HG03439 (cell line): ENCODE measurements around the gene MEOX1.

Source experiments
- ATAC-seq: cut with Tn5 transposase; IDR thresholded peaks from one replicate; pipeline ENCODE4 v1.9.1; 2021; ENCODE audit warnings: mild to moderate bottlenecking, moderate library complexity; ENCODE audit not compliant: unreplicated experiment

Gene MEOX1

DNA sequence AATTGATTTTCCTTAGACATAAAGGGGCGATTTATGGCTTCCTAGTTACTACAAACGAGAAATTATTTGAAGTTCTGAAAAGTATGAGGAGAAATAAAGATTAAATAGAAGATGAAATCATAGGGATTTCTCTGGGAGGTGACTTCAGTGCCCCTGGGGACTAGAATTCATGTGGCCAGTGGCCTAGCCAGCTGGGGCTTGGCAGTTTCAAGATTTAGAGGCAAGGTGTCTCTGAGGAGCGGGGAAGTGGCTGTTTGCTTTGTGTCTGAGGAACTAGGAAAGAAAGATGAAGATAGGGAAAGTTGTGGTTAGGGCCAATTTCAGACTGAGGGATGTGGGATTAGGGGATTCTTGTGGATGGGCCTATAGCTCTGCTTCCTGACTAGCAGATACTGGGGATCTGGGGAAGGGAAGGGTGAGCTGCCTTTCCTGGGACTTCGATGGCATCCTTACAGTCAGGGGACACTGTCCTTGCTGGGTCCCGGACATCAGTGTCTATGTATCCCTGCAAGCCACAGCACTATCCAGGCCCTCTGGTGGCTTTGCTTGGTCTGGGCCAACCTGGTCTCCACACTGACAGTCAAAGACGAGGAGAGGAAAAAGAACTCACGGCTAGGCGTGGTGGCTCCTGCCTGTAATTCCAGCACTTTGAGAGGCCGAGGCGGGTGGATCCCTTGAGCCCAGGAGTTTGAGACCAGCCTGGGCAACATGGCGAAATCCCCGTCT, 22.4 kb upstream of the MEOX1 start:
- no peak for ATAC-seq

DNA sequence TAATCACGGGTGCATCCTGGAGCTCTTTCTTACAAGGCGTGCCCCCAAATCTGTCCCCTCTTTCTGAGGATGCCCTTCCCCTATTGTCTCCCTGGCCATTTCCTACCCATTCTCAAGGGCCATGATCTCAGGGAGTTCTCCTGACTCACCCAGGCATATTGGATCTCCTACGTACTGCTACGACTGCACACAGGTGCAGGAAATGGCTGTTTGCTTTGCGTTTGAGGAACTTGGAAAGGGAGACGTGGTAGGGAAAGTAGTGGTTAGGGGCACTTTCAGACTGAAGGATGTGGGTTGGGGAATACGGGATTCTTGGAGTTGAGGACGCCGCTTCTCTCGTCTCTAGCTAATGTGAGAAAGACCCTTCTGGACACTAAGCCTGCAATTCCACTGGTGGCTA, 18.7 kb upstream of the MEOX1 start:
- no peak for ATAC-seq

DNA sequence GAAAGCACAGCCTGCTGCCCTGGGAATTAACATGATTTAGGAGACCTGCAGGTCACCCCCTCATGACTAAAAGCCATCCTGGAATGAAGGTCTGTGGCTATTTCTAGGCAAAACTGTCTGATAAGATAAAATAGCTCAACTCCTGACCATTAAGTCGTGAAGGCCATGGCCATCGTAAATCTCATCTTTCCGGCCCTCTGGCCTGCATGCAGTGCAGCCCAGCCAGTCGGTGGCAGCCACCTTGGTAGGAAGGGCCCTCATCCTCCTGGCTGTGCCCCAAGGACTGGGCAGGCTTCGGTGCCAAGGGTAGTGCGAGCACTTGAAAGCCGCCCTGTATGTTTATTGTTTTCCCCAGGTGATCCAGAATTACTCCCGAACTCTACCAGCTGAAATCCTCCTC, 18.2 kb upstream of the MEOX1 start:
- ATAC-seq = no peak

DNA sequence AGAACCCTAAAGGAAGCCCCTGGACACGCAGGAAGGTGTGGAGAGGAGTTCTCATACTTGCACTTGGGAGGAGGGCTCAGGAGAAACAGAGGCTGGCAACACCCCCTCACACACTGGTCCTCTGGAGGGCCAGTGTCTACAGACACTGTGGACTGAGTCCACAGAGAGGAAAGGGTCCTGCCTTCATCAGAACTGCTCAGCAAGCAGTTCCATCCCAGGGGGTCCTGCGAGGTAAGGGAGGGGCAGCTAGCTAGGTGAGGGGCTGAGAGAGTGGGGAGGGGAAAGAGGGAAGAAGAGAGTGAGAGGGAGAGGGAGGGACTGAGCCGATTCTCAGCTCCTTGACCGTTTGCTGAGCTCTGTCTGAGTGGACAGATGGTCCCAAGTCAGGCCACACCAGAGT, 17.7 kb upstream of the MEOX1 start:
- ATAC-seq = no peak

DNA sequence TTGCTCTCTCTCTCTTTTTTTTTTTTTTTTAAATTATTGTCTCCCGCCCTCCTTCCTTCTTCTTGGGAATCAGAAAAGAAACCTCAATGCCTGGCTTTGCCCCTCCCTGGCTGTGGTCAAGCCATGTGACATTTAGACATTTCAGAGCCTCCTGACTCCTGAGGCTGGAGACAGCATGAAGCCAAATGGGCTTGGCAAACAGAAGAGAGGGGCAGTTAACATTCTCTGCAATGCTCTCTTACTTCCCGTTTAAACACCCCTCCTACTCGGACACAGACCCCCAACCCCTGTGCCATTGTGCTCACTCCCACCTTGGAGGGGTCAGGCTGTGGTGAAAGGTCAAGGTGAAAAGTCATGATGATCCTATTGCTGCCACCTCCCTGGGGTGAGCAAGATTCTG, 14.7 kb upstream of the MEOX1 start:
- ATAC-seq = no peak

DNA sequence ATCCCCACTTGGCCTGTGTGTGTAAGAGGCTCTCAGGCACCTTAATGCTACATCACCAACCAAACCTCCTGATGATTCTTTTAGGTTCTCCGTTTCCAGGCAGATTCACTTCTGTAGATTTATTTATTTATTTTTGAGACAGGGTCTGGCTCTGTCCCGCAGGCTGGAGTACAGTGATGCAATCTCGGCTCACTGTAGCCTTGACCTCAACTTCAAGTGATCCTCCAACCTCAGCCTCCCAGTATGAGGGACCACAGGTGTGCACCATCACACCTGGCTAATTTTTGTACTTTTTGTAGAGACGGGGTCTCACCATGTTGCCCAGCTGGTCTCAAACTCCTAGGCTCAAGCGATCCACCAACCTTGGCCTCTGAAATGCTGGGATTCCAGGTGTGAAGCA, 12.7 kb upstream of the MEOX1 start:
- no peak for ATAC-seq

DNA sequence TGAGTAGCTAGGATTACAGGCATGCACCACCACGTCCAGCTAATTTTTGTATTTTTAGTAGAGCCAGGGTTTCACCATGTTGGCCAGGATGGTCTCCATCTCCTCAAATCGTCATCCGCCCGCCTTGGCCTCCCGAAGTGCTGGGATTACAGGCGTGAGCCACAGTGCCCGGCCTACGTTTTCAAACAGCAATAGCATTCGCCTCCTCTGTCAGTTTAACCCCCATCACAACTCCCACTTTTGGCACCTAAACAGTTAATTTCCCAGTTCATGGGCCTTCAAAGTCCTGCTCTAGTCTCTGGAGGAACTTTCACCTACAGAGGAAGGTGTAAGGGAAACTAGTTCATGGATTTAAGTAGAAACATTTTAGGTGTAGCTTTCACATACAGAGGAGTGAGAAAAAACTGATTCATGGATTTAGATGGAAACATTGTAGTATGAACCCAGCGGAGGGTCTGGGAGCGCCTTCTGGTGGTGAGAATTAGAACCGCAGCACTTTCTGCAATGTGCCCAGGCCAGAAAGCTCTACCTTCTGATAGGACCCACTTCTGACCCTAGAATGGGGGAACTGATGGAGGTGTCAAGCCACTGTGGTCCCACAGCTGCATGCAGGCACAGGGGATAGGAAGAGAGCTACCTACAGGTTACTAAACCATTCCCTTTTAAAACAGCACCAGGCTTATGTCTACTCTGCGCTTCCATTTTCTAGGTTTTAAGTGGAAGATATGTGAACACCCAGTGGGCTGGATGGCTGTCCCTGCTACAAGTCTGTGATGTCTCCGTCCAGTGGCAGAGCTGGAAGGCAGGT, 12.0 kb upstream of the MEOX1 start:
- ATAC-seq = no peak

DNA sequence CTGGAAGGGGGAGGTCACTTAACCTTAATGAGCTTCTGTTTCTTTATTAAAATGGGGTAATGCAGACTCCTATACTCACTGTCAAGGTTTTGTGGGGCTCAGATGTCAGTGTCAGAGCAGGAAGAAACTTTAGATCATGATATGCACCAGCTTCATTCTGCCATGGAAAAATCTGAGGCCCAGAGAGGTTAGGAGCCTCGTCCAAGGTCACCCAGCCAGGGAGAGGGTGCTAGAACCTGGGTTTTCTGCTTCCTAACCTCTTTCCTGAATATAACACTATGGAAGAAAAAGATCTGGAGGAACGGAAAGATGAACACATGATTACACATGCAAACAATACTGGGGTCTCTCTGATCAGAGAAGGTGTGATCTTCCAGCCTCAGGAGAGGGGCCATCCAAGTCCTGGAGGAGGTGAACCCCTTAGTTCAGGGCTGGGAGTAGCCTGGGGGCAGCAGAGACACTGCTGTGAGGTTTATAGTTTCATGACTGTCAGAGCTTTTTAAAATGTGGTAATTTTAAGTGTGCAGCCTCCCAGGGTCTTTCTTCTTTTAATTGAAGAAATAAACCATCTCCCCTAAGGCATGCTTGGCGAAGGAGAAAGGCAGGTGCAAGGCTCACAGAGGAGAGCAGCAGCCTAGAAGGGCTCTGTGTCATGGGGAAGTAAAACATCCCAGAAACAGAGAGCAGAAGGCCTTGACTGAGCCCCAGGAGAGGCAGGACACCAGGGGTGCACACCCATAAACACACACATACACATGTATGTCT, 10.2 kb upstream of the MEOX1 start:
- ATAC-seq = no peak

DNA sequence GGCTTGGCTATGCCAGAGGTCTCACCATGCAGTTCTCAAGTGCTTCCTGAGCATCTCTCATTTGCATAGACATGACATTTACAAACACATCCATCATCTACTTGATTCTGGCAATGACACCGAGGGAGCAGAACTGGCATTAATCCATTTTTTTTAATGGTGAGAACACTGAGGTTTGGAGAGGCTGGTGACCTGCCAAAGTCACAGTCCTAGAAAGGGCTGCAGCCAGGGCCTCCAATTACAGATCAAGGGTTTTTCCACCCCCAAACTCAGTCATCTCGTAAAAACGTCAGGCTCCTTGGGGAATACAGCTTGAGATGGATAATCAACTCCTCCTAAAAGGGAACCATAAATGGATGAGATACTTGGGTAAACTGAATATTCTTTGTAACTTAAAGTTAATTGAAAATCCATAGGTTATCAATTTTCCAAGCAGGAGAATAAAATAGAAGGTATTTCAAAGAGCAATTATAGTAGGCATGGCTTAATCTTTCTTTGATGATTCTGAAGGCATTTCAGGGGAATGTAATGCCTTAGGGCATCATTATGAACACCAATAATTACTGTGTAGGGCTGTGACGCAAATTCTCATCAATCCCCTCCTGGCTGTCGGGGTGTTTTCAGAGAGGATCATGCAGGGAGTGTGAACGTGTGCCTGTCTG, 9.4 kb upstream of the MEOX1 start:
- ATAC-seq = no peak

DNA sequence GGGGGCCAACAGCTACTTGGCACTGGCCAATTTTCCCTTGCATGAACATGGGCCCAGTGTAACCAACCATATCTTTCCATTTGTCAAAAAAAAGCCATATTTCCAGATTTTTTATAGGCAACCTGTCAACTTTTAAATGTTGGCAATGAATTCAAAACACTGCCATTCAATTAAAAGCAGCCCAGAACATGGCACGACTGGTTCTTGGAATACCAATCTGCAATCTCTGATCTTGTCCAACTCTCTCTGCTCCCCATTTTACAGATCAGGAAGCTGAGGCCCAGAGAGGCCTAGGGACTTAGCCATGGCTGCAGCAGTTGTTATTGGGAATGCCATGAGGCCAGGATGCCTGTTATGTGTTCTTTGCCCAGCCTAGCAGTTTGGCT, 8.9 kb upstream of the MEOX1 start:
- ATAC-seq = no peak

DNA sequence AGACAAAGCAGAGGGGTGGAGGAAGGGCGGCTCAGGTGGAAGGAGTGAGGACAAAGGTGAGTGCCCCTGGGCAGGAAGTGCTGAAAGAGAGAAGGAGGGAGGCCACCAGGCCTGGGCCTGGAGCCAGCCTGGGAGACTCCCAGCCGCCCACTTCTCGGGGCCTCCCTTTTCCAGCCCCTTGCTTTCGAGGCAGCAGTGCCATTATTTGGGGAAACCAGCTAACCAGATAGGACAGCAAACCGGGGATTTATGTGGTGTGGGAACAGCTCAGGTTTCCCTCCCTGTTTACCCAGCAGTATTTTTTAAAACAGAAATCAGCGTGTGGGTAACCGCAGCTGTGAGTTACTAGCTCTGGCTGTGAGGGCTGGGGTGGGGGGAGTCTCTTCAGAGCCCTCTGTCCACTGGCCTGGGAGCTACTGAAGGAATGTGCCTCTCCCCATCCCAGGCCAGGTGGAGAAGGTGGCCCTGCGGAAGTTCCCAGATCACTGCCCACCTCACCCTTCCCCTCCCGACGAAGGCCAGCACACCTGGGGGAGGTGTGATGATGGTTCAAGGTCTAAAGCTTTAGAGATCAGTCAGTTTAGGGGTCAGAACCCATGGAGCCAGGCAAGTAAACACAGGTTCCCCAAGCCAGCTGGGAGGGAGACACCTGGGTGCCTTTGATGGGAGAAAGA, 8.4 kb upstream of the MEOX1 start:
- no peak for ATAC-seq

DNA sequence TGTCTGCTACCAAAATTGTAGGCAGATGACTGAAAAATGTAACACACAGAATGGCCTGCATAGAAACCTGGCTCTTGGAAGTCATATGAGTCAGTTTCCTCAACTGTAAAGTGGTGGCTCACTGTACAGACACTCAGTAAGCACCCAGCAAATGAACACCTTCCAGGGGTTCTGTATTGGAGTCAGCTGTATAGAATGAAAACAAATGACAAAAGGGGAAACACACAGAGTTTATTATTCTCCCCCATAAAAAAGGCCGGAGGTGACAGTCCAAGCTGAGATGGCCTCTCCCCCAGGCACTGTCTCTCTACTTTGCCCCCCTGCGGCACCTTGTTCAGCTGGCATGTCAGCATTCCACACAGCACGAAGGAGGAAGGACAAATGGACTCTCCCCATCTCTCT, 6.2 kb upstream of the MEOX1 start:
- ATAC-seq = no peak

DNA sequence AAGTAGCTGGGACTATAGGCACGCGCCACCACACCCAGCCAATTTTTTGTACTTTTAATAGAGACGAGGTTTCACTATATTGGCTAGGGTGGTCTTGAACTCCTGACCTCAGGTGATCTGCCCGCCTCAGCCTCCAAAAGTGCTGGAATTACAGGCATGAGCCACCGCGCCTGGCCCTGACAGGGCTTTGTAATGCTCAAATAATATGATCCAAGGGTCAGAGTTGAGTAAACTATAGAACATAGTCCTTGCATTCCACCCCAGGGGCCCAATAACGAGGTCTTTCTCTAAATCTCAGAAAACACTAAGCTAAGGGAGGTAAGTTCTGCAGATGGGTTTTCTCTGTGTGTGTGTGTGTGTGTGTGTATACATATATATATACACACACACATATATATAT, 5.8 kb upstream of the MEOX1 start:
- no peak for ATAC-seq

DNA sequence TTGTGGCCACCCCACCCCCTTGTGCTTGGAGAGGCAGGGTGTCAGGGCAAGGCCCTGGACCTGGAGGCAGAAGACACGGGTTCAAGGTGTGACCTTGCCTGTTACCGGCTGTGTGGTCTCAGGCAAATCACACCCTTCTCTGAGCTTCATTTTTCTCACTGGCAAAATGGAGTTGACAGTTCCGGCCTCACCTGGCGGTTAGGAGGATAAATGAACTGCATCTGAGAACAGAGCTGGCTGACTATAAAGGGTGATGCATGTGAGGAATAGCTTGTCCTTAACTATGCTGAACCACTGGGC, 4.2 kb upstream of the MEOX1 start:
- no peak for ATAC-seq

DNA sequence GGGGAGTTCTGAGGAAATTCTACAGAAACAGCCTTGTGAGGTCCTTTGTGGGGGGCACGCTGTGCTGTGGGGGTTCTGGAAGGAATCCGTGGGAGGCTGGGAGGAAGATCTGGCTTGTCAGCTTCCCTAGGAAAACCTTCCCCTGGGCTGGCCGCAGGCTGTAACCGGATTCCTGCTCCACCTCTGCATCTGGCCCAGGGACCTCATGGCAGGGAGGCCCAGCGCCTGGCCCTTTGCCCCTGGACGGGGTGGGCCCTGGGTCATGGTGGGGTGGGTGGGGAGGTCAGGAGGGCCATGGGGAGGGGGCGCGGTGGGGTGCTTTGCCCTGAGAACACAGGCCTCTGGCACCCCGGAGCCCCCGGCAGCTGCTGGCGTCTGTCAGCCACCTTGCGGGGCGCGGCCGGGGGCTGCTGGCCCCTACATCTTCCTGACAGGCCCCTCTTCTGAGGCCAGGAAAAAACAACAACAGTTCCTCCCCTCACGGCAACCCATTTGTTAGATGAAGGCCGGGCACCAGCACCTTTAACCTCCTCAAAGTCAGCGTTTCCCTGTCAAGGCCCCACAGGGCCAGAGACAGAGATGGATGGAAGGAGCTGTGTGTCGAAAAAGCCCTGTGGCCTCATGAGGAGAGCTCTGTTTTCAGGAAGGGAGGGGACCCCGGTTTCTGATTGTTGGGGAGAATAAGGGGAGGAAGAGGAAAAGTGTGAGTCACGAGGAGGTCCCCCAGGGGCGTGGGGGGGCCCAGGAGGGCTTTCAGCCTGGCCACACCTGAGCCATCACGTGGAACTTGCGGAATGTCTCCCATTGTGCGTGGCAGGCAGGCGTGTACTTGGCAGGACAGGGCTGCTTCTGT, 3.6 kb upstream of the MEOX1 start:
- ATAC-seq = no peak

DNA sequence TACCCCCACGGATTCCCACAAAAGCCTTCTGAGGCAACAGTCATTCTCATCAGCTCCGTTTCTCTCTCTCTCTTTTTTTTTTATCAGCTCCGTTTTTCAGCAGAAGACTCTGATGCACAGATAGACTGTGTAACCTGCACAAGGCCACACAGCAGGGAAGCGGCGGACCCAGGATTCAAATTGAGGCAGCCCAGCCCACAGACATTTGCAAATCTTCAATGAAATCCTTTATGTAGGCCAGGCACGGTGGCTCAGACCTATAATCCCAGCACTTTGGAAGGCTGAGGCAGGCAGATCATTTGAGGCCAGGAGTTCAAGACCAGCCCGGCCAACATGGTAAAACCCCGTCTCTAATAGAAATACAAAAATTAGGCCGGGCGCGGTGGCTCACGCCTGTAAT, 2.4 kb upstream of the MEOX1 start:
- ATAC-seq = no peak

DNA sequence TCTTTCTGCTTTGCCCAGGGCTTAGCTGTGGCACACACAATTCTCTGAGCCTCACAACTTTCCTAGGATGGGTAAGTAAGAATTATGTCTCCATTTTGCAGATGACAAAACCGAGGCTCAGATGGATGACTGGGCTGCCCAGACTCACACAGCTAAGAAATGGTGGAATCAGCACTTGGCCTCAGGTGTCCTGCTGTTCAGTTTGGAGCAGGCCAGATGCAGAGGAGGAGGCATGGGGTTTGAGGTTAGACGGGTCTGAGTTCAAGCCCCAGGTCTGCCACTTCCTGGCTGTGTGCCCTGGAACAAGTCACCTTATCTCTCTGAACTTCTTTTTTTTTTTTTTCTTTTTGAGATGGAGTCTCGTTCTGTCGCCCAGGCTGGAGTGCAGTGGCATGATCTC, 1.7 kb upstream of the MEOX1 start:
- ATAC-seq = no peak

DNA sequence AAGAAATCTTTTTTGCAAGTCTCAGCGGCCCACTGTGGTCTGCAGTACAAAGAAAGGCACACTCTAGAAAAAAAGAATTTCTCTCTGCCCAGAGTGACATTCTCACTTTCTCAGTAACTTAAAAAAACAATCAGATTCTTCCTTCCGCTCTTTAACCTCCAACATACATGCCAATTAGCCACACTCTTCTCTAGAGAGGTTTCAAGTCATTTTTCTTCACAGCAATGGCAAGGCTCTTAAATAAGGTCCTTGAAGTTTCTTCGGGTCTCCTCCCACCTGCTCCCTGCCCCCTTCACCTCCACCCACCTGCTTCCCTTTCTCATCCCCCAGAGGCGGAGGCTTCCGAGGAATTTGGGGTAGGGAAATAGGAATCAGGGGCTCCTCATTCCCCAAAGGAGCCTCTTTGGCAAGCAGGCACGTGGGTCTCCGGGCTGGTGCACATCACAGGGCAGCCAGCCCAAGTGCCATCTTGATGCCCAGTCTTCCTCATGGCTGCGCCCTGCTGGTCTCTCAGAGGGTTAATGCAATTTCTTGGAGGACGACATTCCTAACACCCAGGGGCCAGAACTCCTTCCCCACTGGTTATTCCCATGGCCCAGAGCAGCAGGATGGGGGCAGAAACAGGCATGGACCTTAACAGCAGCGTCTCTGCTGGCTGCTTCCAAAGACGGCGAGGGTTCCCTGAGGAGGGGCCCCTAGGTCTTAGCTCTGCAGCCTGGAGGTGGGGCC, 855 bp upstream of the MEOX1 start:
- ATAC-seq = no peak

DNA sequence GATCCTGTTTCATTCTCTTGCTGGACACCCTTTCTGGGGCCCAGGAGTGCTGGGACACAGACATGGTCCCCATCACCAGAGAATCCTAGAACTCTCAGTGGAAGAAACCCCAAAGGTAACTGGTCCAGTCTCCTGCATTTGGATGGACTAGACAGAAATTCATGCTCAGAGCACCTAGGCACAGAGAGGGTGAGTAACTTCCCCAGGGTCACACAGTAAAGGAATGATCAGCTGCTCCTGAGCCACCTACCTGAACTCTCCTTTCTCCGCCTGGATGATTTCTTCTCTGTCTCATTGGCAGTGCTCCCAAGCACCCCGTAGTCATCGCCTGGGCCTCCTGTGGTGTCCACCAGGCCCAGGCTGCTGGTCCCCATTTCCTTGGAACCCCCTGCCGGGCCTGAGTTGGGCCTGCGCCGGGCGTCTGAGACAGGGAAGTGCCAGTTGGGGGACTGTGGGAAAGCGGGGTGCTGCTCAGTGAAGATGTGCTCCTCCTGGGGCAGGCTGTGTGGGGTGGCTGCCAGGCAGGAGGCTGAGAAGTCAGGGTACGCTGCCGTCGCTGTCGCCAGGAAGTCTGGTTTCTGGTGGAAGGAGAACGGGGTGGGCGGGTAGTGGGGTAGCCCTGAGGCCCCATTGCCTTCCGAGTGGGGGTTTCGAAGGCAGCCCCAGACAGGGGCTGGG, 767 bp downstream of the MEOX1 start:
- no peak for ATAC-seq
